Measurements from ENCODE around the gene GRIK1.

The GRIK1 gene

GRCh38 chr21:29499229-29499628 lies 440.6 kb downstream of the GRIK1 start:
- Histone ChIP-seq H3K27ac (ENCODE audit: low read depth, low read length) (no peak overlapping the region), H3K4me1 (ENCODE audit: control insufficient read depth, low read length) (no peaks in the 10 kb centered on the region), H3K79me2 (ENCODE audit: control insufficient read depth, low read length) (no peaks in the 10 kb centered on the region), H3K9me2 (replicated peaks; ENCODE audit: control insufficient read depth, low read length) (no peaks in the 10 kb centered on the region), H3K4me2 (ENCODE audit: low read length) (no peak overlapping the region), H3K9me3 (ENCODE audit: control insufficient read depth, insufficient read depth, low read length) (no peaks in the 10 kb centered on the region), H3K4me3 (ENCODE audit: low read length) (no peak overlapping the region), H4K20me1 (ENCODE audit: control insufficient read depth, insufficient read depth, low read depth, low read length) (no peaks in the 10 kb centered on the region), H3F3A (ENCODE audit: control insufficient read depth, insufficient read depth) (no peaks in the 10 kb centered on the region), H3K27me3 (ENCODE audit: control insufficient read depth, low read length) (no peaks in the 10 kb centered on the region), H3K36me3 (ENCODE audit: control insufficient read depth, low read length) (no peaks in the 10 kb centered on the region)
- TF ChIP-seq EZH2phosphoT487 (IDR thresholded peaks at IDR 0.05; ENCODE audit: borderline replicate concordance, low read length) (no peak), CTCF (IDR thresholded peaks at IDR 0.05; ENCODE audit: low read depth, low read length, poor library complexity, severe bottlenecking) (no peak)

- H3K9me2 ChIP-seq (replicated peaks; ENCODE audit: control insufficient read depth, low read length) = no peaks in the 10 kb centered on the region
- no peak overlapping the region for H3K4me2 ChIP-seq (ENCODE audit: low read length)
- H4K20me1 ChIP-seq (ENCODE audit: control insufficient read depth, insufficient read depth, low read depth, low read length) = no peaks in the 10 kb centered on the region
- H3K36me3 ChIP-seq (ENCODE audit: control insufficient read depth, low read length) = no peaks in the 10 kb centered on the region
- H3K27ac ChIP-seq (ENCODE audit: low read depth, low read length) = no peak overlapping the region
- H3K9me3 ChIP-seq (ENCODE audit: control insufficient read depth, insufficient read depth, low read length) = no peaks in the 10 kb centered on the region
- no peaks in the 10 kb centered on the region for H3K4me1 ChIP-seq (ENCODE audit: control insufficient read depth, low read length)
- H3K79me2 ChIP-seq (ENCODE audit: control insufficient read depth, low read length) = no peaks in the 10 kb centered on the region
- H3K4me3 ChIP-seq (ENCODE audit: low read length) = no peak overlapping the region
- no peak for TF ChIP-seq CTCF (IDR thresholded peaks at IDR 0.05; ENCODE audit: low read depth, low read length, poor library complexity, severe bottlenecking)
- TF ChIP-seq EZH2phosphoT487 (IDR thresholded peaks at IDR 0.05; ENCODE audit: borderline replicate concordance, low read length) = no peak
- H3F3A ChIP-seq (ENCODE audit: control insufficient read depth, insufficient read depth) = no peaks in the 10 kb centered on the region
- no peaks in the 10 kb centered on the region for H3K27me3 ChIP-seq (ENCODE audit: control insufficient read depth, low read length)
Measured at GRCh38 chr21:29496337-29496736, 443.5 kb downstream of the GRIK1 start.

- no peaks in the 10 kb centered on the region for H4K20me1 ChIP-seq (ENCODE audit: control insufficient read depth, insufficient read depth, low read depth, low read length)
- no peaks in the 10 kb centered on the region for H3K79me2 ChIP-seq (ENCODE audit: control insufficient read depth, low read length)
- H3K27ac ChIP-seq (ENCODE audit: low read depth, low read length) = no peak overlapping the region
- H3K4me2 ChIP-seq (ENCODE audit: low read length) = no peak overlapping the region
- no peaks in the 10 kb centered on the region for H3K27me3 ChIP-seq (ENCODE audit: control insufficient read depth, low read length)
- no peaks in the 10 kb centered on the region for H3K4me1 ChIP-seq (ENCODE audit: control insufficient read depth, low read length)
- no peak overlapping the region for H3K4me3 ChIP-seq (ENCODE audit: low read length)
- no peaks in the 10 kb centered on the region for H3F3A ChIP-seq (ENCODE audit: control insufficient read depth, insufficient read depth)
- TF ChIP-seq CTCF (IDR thresholded peaks at IDR 0.05; ENCODE audit: low read depth, low read length, poor library complexity, severe bottlenecking) (no peak), EZH2phosphoT487 (IDR thresholded peaks at IDR 0.05; ENCODE audit: borderline replicate concordance, low read length) (no peak)
- no peaks in the 10 kb centered on the region for H3K9me2 ChIP-seq (replicated peaks; ENCODE audit: control insufficient read depth, low read length)
- H3K36me3 ChIP-seq (ENCODE audit: control insufficient read depth, low read length) = no peaks in the 10 kb centered on the region
- H3K9me3 ChIP-seq (ENCODE audit: control insufficient read depth, insufficient read depth, low read length) = no peaks in the 10 kb centered on the region
Measured at GRCh38 chr21:29490016-29490415, 449.8 kb downstream of the GRIK1 start.

- no peaks in the 10 kb centered on the region for H3K4me1 ChIP-seq (ENCODE audit: control insufficient read depth, low read length)
- no peaks in the 10 kb centered on the region for H3K36me3 ChIP-seq (ENCODE audit: control insufficient read depth, low read length)
- no peak overlapping the region for H3K4me3 ChIP-seq (ENCODE audit: low read length)
- H3K27ac ChIP-seq (ENCODE audit: low read depth, low read length) = no peak overlapping the region
- no peaks in the 10 kb centered on the region for H3K9me2 ChIP-seq (replicated peaks; ENCODE audit: control insufficient read depth, low read length)
- no peaks in the 10 kb centered on the region for H3K9me3 ChIP-seq (ENCODE audit: control insufficient read depth, insufficient read depth, low read length)
- no peaks in the 10 kb centered on the region for H3K79me2 ChIP-seq (ENCODE audit: control insufficient read depth, low read length)
- no peaks in the 10 kb centered on the region for H3K27me3 ChIP-seq (ENCODE audit: control insufficient read depth, low read length)
- no peak overlapping the region for H3K4me2 ChIP-seq (ENCODE audit: low read length)
- H3F3A ChIP-seq (ENCODE audit: control insufficient read depth, insufficient read depth) = no peaks in the 10 kb centered on the region
- no peak for TF ChIP-seq EZH2phosphoT487 (IDR thresholded peaks at IDR 0.05; ENCODE audit: borderline replicate concordance, low read length)
- TF ChIP-seq CTCF (IDR thresholded peaks at IDR 0.05; ENCODE audit: low read depth, low read length, poor library complexity, severe bottlenecking) = no peak
- no peaks in the 10 kb centered on the region for H4K20me1 ChIP-seq (ENCODE audit: control insufficient read depth, insufficient read depth, low read depth, low read length)
Measured at GRCh38 chr21:29487154-29487553, 452.6 kb downstream of the GRIK1 start.

Data from DOHH2 (cell line).